Activated T-cell treated with anti-CD3 and anti-CD28 coated beads for 48 hours (primary cell): Measurements from ENCODE around the gene EPPIN.
"Not testable (repeated sequence)": the region's sequence is repeated elsewhere in the genome, so short reads cannot be mapped to it uniquely, and the experiment has no call there.

Experiments
- DNase-seq: peaks from one replicate; pipeline ENCODE4 v3.0.0-alpha.2; 2020; ENCODE audit warnings: low read depth

EPPIN gene

DNA sequence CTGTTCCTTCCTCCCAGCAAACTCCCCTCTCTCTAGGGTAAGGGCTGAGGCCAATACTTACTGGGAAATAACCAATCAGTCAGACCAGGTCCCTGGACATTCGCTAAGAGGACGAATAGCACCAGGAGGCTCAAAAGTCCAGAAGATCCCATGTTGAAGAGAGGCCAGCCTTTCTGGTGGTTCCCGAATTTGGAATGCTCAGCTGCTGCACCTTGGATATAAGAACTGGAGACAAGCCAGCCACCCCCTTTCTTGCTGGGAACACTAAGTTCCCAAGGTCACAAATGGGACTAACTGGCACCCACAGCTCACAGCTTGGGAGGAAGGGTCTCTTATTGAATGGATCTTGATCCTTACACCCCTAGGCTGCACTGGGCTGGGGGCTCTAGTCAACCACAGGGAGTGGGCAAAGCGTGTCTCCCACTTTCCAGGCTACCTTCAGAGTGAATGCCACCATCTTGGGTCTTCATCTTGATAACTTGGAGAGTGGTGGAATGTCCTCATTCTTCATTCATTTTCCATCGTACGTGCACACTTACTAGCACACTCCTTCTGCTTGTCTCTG lies at the start of gene EPPIN:
EPPIN (minus strand) TSS at position 196 of the 565 bp plus-strand sequence; CDS start at position 152, 44 bp downstream.
- DNase-seq = no peak

DNA sequence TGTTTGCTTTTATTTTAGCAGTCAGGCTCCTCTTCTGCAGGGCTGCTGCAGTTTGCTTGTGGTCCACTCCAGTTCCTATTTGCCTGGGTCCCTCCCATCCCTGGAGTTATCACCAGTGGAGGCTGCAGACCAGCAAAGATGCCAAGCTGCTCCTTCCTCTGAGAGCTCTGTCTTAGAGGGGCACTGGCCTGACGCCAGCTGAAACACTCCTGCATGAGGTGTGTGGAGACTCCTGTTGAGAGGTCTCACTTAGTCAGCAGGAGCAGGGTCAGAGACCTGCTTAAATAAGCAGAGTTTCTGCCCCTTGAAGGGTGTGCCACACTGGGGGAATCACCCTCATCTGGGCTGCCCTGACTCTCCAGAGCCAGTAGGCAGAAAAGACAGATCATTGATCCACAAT lies 48.0 kb upstream of the EPPIN start:
- no peak for DNase-seq

DNA sequence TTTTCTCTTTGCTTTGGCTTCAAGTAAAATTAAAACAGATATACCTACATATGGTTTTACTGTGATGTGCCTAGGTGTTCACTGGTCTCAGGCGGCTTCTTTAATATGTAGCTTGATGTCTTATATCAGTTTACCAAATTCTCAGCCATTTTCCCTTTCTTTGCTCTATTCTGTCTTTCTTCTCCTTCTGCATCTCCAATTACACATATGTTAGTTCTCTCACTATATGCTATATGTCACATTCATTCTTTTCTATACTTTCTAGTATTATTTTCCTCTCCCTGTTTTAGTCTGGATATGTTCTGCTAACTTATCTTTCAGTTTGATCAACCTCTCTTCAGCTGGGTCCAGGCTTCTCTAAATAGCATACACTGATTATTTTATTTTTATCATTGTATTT lies 46.3 kb upstream of the EPPIN start:
- DNase-seq = no peak

DNA sequence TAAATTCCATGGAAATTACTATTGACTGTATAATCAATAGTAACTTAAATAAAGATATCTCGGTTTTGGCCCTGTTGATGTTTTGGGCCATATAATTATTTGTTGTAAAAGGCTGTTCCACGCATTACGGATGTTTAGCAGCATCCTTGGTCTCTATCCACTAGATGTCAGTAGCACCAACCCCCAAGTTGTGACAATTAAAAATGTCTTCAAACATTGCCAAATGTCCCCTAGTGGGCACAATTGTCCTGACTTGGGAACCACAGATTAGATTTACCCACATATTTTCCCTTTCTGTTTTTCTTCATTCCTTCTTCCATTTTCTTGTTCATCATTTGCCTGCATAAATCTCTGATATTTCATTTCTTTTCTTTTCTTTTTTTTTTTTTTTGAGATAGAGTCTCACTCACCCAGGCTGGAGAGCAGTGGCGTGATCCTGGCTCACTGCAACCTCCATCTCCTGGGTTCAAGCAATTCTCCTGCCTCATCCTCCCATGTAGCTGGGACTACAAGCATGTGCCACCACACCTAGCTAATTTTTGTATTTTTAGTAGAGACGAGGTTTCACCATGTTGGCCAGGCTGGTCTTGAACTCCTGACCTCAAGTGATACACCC lies 45.5 kb upstream of the EPPIN start:
- DNase-seq = no peak

DNA sequence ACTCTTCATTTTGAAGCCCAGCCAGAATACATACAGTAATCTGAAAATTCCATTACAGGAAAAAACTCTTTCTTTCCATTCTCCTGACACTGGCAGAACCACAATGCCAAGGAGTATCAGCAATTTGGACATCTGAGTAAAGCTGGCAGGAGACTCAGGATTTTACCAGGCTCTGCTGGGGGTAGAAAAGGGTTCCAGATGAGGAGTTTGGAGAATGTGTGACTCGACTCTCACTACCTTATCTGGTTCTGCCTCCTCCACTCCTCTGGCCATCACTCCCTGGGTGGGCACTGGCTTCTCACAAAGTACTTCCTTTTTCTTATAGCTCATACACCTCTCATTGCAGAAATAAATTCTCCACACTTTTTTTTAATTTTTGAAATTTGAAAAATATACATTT lies 42.5 kb upstream of the EPPIN start:
- no peak for DNase-seq

DNA sequence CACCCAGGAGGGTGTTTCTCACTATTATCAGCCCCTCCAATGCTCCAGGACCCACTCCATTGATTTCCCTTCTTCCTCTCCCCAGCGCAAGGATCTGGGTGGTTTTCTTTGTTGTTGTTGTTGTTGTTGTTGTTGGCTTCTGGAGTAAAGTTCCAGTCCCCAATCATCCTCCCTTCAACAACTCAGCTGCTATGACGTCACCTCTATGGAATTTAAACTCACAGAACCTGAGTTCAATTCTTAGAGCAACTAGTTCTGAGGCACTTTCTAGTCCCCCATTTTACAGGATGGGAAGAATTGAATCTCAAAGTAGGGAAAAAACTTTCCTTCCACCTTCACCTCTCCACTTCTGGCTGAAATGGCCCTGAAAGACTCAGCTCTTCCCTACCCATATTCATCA lies 41.6 kb upstream of the EPPIN start:
- no peak for DNase-seq

DNA sequence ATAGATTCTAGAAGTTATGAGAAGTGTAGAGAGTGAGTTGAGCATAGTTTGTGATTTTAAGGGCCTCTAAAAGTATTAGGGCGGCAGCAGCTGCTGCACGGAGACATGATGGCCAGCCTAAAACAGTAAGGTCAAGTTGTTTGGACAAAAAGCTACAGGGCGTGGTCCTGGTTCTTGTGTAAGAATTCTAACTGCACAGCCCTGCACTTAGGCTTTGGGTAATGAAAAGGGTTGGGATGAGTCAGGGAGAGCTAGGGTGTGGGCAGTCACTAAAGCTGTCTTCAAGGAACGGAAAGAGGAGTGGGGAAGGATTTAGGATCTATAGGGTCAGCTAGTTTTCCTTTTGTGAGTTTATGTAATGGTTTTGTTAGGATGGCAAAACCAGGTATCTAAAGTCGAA lies 38.8 kb upstream of the EPPIN start:
- DNase-seq = not testable (repeated sequence)

DNA sequence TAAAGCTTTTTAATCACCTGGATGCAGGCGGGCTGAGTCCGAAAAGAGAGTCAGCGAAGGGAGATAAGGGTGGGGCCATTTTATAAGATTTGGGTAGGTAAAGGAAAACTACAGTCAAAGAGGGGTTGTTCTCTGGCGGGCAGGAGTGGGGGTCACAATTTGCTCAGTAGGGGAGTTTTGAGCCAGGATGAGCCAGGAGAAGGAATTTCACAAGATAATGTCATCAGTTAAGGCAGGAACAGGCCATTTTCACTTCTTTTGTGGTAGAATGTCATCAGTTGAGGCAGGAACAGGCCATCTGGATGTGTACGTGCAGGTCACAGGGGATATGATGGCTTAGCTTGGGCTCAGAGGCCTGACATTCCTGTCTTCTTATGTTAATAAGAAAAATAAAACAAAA lies 37.1 kb upstream of the EPPIN start:
- DNase-seq = not testable (repeated sequence)

DNA sequence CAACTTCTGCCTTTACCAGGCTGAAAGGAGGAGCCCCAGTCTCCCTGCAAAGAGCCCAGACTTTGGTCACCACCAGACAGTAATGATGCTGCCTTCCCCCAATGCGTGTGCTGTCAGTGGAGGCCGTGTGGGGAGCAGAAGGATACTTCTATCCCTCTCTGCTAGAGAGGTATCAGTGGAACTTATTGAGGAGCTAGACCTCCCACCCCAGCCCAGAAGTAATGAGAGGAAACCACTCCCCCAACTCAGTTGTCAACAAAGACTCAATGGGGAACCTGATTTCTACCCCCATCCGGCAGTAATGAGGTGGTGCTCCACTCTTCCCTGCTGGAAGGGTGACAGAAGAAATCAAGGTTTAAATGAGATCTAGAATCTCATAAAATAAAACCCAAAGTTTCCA lies 36.3 kb upstream of the EPPIN start:
- no peak for DNase-seq

DNA sequence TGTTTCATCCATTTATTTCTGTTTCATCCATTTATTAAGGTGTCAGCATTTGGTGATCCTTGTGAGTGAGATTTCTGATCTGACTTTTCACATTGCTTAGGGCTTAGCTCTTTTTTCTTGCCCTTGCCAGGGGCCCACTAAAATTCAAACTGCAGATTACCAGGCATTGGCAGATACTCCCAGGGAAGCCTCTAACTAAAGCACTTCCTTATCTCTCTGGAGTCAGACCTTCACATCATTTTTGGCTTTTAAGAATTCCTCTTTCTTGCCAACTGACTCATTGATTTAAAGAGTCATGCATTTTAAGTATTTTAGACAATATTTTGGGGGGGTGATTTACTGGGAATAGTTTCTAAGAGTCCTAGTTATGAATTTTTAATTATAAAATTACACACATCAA lies 34.5 kb upstream of the EPPIN start:
- no peak for DNase-seq

DNA sequence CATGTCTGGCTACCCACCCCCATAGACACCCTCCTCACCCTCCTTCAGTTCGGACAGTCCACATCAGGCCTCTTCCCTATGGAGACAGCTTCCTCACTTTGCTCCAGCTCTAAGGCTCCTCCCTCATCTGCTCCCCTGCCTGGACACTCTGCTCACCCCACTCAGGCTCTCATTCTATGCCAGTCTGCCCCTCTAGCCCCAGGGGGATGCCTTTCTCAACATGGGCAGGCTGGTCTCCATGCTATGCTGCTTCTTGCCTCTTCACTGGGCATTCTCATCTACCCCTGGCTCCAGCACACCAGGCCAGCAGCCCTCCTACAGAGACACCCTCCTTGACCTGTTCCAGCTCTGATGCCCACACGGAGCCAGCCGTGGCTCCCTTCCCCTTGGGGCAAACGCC lies 32.0 kb upstream of the EPPIN start, which contains the start of gene WFDC8:
WFDC8 (minus strand) TSS at position 101 of the 400 bp plus-strand sequence; CDS start at position 64, 37 bp downstream.
- DNase-seq = no peak

DNA sequence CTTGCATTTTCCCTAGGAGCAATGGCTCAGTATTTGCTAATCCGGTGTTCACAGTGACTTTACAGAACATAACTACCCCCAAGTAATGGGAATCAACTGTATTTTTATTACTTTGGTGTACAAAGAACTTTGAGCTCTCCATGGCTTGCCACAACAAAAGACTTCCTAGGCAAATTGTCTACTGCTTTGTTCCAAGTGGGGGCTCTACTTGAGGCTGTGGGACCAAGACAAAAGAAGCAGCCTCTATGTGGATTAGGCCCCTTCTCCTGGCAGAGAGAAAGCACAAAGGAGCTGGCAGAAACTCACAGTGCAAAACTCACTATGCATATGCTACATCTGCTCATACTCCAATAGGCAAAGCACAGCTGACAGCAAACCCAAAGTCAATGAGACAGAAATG lies 31.0 kb upstream of the EPPIN start:
- DNase-seq = no peak

DNA sequence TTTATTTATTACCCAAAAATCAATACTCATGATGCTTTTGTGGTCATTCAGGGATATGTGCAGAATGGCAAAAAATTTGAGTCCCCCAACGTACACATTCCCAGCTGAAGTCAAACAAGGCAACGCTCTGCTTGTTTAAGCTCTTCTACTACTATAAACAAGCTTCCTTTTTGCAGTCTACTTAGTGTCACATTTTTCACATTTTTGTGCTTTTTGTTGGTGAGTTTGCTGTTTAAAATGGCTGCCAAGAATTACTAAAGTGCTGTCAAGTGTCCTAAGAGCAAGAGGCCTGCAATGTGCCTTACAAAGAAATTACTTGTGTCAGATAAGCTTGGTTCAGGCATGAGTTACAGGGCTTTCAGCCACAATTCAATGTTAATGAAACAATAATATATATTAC lies 29.8 kb upstream of the EPPIN start:
- no peak for DNase-seq

DNA sequence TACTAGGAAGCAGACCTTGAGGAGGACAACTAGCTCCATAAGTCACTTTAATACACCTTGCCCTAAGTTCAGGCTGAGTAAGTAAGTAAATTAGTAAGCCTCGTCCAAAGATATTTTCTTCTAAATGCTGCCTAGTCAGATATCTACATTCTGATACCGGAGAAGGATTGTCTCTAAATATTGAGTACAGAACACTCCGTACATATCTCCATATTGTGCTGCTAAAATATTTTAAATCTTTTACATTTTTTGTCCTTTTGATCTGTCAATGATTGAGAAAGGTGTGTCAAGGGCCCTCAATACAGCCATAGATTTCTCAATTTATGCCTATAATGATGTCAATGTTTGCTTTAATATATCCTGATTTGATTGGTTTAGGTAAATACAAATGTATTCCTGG lies 28.7 kb upstream of the EPPIN start:
- no peak for DNase-seq

DNA sequence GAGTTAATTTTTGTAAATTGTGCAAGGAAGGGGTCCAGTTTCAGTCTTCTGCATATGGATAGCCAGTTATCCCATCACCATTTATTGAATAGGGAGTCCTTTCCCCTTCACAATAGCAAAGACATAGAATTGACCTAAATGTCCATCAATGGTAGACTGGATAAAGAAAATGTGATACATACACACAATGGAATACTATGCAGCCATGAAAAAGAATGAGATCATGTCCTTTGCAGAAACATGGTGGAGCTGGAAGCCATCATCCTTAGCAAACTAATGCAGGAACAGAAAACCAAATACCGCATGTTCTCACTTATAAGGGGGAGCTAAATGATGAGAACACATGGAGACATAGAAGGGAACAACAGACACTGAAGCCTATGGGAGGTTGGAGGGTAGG lies 22.4 kb upstream of the EPPIN start:
- not testable (repeated sequence) for DNase-seq

DNA sequence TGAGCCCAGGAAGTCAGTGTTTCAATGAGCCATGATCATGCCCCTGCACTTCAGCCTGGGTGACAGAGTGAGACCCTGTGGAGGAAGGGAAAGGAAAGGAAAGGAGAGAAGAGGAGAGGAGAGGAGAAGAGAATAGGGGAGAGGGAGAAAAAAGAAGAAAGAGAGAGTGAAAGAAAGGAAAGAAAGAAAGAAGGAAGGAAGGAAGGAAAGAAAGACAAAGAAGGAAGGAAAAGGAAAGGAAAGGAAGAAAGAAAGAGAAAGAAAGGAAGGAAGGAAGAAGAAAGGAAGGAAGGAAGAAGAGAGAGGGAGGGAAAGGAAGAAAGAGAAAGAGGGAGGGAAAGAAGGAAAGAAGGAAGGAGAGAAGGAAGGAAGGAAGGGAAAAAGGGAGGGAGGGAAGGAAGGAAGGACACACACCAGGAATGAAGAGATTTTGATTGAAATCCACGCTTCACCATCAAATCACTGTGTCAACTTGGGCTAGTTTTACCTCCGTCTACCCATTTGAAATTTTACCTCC lies 17.6 kb upstream of the EPPIN start:
- DNase-seq = no peak

DNA sequence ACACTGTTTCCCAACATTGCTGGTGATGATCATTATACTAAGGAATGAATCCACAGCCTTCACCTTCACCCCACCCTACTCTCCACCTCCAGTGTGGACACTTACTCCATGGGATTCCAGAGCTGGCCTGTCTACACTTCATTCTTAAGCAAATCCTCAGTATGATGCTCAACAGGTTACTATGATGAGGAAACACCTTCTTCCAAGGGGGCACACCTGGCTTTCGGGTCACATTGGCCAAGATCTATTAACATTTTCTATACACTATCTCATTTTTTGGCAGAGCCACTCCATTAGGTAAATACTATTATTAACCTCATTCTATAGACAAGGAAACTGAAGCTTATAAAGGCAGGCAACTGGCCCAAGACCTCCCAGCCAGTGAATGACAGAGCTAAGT lies 8.0 kb upstream of the EPPIN start:
- no peak for DNase-seq

DNA sequence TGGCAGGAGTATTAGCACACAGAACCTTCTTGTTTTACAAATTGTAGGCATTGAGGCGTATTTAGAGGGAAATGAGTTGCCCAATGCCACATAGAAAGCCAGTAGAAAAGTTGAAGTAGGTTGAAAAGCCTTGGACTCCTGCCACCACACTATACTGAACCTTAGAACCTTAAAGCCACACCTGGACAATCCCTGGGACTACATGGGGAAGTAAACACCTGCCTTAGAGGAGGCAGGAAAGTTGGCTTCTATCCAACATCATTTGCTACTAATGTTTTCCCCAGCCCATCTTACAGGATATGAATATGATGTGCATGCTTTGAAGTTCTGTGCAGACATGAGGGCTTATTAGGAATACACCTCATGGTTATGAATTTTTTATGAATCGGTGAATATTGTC lies 5.3 kb upstream of the EPPIN start:
- no peak for DNase-seq

DNA sequence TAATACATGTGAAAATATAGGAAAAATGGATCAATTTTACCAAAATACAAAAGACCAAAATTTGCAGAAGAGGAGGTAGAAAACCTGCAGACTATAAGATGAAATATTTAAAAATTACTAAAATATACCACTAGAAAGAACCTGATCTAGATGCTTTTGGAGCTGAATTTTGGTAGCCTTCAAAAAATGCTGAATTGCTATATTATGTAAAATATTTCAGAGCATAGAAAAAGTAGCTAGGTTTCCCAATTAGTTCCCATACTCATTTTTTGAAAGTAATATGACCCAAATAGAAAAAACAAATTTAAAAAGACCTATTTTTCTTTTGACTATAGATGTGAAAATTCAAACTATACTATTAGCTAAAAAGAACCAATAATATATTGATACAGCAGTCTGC lies 3.6 kb upstream of the EPPIN start:
- no peak for DNase-seq

DNA sequence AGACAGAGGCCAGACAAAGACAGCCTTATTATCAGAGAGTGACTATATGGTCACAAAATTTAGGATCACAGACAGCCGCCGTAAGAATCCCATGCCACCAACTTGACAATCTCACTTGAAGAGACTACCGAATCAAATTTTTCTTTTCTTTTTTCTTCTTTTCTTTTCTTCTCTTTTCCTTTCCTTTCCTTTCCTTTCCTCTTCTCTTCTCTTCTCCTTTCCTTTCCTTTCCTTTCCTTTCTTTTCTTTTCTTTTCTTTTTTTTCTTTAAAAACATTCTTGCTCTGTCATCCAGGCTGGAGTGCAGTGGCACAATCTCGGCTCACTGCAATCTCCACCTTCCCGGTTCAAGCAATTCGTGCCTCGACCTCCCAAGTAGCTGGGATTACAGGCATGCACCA lies 1.2 kb upstream of the EPPIN start:
- DNase-seq = no peak

DNA sequence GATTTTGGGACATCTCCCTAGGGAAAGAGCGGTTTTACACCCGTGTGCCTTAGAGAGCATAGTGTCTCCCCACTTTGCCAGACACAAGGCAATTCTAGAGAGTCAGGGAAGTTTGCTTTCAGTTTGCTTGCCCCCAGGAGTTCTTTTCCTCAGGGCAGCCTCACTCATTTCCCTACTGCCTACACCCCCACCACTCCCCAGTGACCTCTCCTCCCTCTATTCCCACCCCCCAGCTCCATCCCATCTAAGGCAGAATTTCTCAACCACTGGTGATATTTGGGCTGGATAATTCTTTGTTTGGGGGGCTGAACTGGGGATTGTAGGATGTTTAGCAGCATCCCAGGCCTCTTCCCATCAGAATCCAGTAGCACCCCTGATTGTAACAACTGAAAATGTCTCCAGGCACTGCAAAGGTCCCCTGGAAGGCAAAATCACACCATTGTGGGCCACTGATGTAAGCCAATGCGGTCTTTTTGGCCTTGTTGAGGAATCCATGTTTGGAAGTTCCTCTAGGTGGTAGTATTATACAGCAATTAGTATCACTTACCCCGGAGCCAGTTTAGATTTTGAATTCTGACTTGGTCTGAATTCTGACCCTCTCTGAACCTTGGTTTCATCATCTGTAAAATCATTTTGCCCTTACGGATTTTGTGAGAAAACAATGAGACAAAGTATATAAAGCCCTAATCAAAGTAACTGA lies 1.3 kb downstream of the EPPIN start:
- no peak for DNase-seq

DNA sequence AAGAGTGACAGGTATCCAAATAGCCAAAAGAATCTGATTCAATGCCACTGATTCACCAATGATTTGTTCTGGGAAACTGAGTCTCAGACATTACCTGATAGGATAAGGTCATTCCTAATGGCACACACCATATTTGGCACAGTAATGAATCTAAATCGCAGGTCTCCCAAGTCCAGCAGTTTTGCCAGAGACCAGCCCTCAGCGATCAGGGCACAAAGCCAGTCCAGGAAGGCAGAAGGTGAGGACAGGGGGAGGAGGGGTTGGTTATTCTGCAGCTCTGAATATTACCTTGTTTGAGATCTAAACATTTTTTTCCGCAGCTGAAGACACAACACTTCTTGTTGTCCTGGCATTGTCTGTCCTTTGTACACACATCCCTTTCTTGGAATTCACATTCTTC lies 1.9 kb downstream of the EPPIN start:
- DNase-seq = no peak

DNA sequence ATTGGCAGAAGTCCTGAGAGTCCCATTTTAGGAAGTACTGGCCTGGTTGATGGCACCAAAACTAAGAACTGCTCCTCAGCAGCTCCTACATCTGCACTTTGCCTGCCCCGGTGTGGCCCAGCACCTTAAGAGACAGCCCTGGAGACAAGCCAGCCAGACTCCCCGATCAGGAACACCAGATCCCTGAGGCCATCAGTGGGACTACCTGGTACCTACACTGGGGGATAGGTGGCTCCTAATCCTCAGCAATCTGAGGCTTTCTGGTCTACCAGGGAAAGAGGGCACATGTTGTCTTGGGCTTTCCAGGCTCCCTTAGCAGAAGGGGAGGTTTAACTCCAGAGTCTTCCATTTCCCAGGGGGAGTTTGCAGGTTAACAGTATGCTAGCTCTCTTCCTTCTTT lies 7.8 kb downstream of the EPPIN start, which contains the start of gene WFDC6:
WFDC6 (minus strand) TSS at position 101 of the 400 bp plus-strand sequence; CDS start at position 26, 75 bp downstream.
- DNase-seq = no peak
